HG03571 (cell line): ENCODE data around the gene OFD1.

ENCODE experiments used
- ATAC-seq: cut with Tn5 transposase; IDR thresholded peaks from one replicate; pipeline ENCODE4 v1.9.1; 2021; ENCODE audit not compliant: unreplicated experiment

Gene OFD1

GRCh38 chrX:13734278-13735172, at the start of gene OFD1, which contains the start of gene TRAPPC2:
OFD1 (plus strand) TSS chrX:13734748; CDS start chrX:13735072, 324 bp downstream.
TRAPPC2 (minus strand) TSS chrX:13734620; CDS start chrX:13719963, 14,657 bp downstream.
- peak; percentile 81 for ATAC-seq

GRCh38 chrX:13685126-13685763, 49.3 kb upstream of the OFD1 start:
- ATAC-seq: no peak

- ATAC-seq: no peak
Measured at GRCh38 chrX:13687203-13687602, 47.3 kb upstream of the OFD1 start.

- ATAC-seq: peak; percentile 19
Measured at GRCh38 chrX:13688384-13688957, 46.1 kb upstream of the OFD1 start.

GRCh38 chrX:13688958-13689740, 45.4 kb upstream of the OFD1 start, which contains the start of gene RAB9A:
RAB9A (plus strand) TSS chrX:13689128; CDS start chrX:13708747, 19,619 bp downstream.
- ATAC-seq: peak; percentile 53

GRCh38 chrX:13689741-13690211, 44.8 kb upstream of the OFD1 start:
- no peak for ATAC-seq

GRCh38 chrX:13690836-13691235, 43.7 kb upstream of the OFD1 start:
- no peak for ATAC-seq

- ATAC-seq: no peak
Measured at GRCh38 chrX:13691841-13692371, 42.6 kb upstream of the OFD1 start.

- no peak for ATAC-seq
Measured at GRCh38 chrX:13692771-13693231, 41.7 kb upstream of the OFD1 start.

GRCh38 chrX:13693341-13693961, 41.1 kb upstream of the OFD1 start:
- ATAC-seq: no peak

GRCh38 chrX:13694359-13694758, 40.2 kb upstream of the OFD1 start:
- no peak for ATAC-seq

- no peak for ATAC-seq
Measured at GRCh38 chrX:13694983-13695382, 39.6 kb upstream of the OFD1 start.

- no peak for ATAC-seq
Measured at GRCh38 chrX:13695601-13696115, 38.9 kb upstream of the OFD1 start.

GRCh38 chrX:13697455-13697854, 37.1 kb upstream of the OFD1 start:
- ATAC-seq: peak; percentile 59

GRCh38 chrX:13697976-13698375, 36.6 kb upstream of the OFD1 start:
- ATAC-seq: no peak

GRCh38 chrX:13698432-13698831, 36.1 kb upstream of the OFD1 start:
- no peak for ATAC-seq

- no peak for ATAC-seq
Measured at GRCh38 chrX:13699183-13699826, 35.2 kb upstream of the OFD1 start.

GRCh38 chrX:13700380-13700779, 34.2 kb upstream of the OFD1 start:
- ATAC-seq: no peak

GRCh38 chrX:13702111-13702789, 32.3 kb upstream of the OFD1 start:
- no peak for ATAC-seq
